ENCODE data around the gene HIF3A. TPM values are rescaled to one million over a fixed set of nuclear protein-coding genes. Genes with fewer than 3 reads are reported as not detected.

The HIF3A gene
- total and polyA plus RNA-seq, 2 donors (not counting 3 experiments of a cell fraction or from before 2014, with no cell fraction given): 8.1 to 8.5 TPM

GRCh38 chr19:46347572-46347883, 50.7 kb downstream of the HIF3A start:
- intact Hi-C loops (cut with micrococcal nuclease) (loop anchor here (1.0 kb wide), 4 partner anchors 26 to 67 kb away; no protein-coding TSS in a partner anchor), dilution Hi-C loops (cut with MboI; ENCODE audit: extremely low pct_ligation_motif_present, low sequenced_read_pairs) (no loop called here)
- DNase-seq (ENCODE audit: low read depth, low spot score): no peak
- Histone ChIP-seq H3K36me3 (ENCODE audit: control insufficient read depth in 2 of 2, extremely low read depth in 1 of 2, insufficient read depth in 2 of 2, low read length in 2 of 2) (no peaks in the 10 kb centered on the region), H3K79me2 (ENCODE audit: control insufficient read depth, insufficient read depth, low read length) (peaks cover 39% of the 10 kb centered on the region), H3K4me3 (replicated peaks in 1 of 3; ENCODE audit: insufficient read depth in 1 of 3, low read depth in 1 of 3, low read length in 3 of 3) (peak overlapping the region; percentile 53 to 89 (median 65)), H3K27ac (ENCODE audit: insufficient read depth, low read depth, low read length) (peak overlapping the region; percentile 52), H3K4me2 (ENCODE audit: insufficient read depth, low read length) (peak overlapping the region; percentile 78), H3K4me1 (ENCODE audit: control insufficient read depth, extremely low read depth, insufficient read depth, low read length) (peaks cover 39% of the 10 kb centered on the region), H3K27me3 (ENCODE audit: control insufficient read depth in 2 of 2, insufficient read depth in 2 of 2, low read length in 2 of 2) (no peaks in the 10 kb centered on the region), H3K9me1 (replicated peaks; ENCODE audit: control insufficient read depth, extremely low read depth, insufficient read depth, low read length) (no peaks in the 10 kb centered on the region), H3K9me3 (replicated peaks; ENCODE audit: control insufficient read depth, insufficient read depth, low read length) (no peaks in the 10 kb centered on the region), H2AFZ (ENCODE audit: low read depth, low read length) (no peak overlapping the region), H3K9ac (replicated peaks; ENCODE audit: extremely low read depth, insufficient read depth, low read length) (peak overlapping the region; percentile 87), H4K20me1 (replicated peaks; ENCODE audit: control insufficient read depth, extremely low read depth, insufficient read depth, low read length) (no peaks in the 10 kb centered on the region)
- TF ChIP-seq JUN (IDR thresholded peaks at IDR 0.05; ENCODE audit: borderline replicate concordance, insufficient read depth, insufficient read length, low read depth) (no peak), MYC (IDR thresholded peaks at IDR 0.05; ENCODE audit: low read depth, low read length) (no peak), FOS (IDR thresholded peaks at IDR 0.05; ENCODE audit: borderline replicate concordance, insufficient read depth, low read length) (no peak), GATA2 (IDR thresholded peaks at IDR 0.05; ENCODE audit: insufficient read depth, insufficient read length, low read depth, low read length) (no peak), POLR2AphosphoS5 (IDR thresholded peaks at IDR 0.05; ENCODE audit: insufficient read depth, low read depth, low read length) (no peak), MAX (IDR thresholded peaks at IDR 0.05; ENCODE audit: insufficient read depth, insufficient read length) (no peak), CTCF (IDR thresholded peaks at IDR 0.05; ENCODE audit: extremely low read depth in 1 of 2, insufficient read depth in 1 of 2, low read depth in 1 of 2, low read length in 2 of 2) (no peak), POLR2A (IDR thresholded peaks at IDR 0.05; ENCODE audit: low read depth, low read length) (no peak), EZH2 (IDR thresholded peaks at IDR 0.05; ENCODE audit: borderline replicate concordance, low read depth, low read length, severe bottlenecking) (no peak)
- no peak for FAIRE-seq
- ChIA-PET CTCF (interaction anchor here (0.9 to 4.3 kb wide), 9 partner anchors 10 to 165 kb away, joined by 3 to 20 read pairs (median 6); no protein-coding TSS in a partner anchor), POLR2A (no interaction called here)
- no TSS peak for BruUV-seq (replicated peaks)
